HG03039 (cell line): ENCODE results near the gene DGKG.

Experiments
- ATAC-seq: cut with Tn5 transposase; IDR thresholded peaks from one replicate; pipeline ENCODE4 v1.9.1; 2021; ENCODE audit warnings: mild to moderate bottlenecking, moderate library complexity; ENCODE audit not compliant: unreplicated experiment

Gene DGKG

DNA sequence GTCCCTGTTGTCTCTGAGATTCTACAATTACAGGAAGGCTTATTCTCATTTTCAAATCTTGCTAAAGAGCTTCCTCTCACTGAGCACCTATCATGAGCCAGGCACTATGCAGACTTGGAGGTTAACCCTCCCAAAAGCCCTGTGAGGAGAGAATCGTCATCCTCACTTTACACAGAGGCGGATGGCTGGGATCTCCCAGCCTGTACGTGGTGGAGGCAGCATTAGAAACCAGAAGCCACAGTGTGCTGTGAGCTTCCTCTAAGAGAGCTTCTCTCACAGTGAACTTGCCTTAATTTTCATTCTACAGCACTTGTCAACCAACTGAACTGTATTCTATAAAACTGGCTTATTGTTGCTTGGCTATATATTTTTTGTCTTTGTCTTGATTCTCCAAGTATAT lies 6.1 kb upstream of the DGKG start:
- no peak for ATAC-seq

DNA sequence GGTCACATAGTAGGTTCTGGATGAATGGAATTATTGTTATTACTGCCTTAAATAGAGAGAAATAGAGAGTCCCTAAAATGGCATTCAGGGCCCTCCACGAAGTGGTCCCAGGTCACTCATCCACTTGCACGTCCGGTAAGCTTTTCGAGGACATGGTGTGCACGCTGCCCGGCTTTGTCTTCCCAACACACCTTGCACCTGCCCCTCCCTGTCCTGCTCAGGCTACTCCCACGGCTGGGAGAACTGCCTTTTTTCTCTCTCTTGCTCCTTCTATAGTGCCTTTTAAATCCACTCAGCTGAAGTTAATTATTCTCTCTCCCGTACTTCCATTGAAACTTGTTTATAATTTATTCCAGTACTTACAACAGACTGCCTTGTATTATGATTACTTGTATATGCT lies 5.6 kb upstream of the DGKG start:
- ATAC-seq: no peak

DNA sequence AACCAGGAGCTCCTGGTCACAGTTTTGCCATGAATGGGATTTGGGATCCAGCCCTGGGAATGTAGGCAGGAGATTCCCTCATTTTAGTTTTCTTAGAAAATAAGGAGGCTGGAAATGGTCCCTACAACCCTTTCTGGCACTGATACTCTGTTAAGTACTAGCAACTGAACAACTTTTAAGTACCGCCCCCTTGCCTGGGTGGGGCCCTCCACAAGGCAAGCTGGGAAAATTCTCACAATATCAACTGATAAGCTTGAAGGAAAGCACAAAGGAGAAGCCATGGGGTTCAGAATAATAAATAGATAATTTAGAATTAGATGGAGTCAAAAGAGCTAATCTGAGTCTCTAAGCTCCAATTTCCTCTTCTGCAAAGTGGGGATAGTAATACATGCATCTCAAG lies 4.2 kb upstream of the DGKG start:
- no peak for ATAC-seq

DNA sequence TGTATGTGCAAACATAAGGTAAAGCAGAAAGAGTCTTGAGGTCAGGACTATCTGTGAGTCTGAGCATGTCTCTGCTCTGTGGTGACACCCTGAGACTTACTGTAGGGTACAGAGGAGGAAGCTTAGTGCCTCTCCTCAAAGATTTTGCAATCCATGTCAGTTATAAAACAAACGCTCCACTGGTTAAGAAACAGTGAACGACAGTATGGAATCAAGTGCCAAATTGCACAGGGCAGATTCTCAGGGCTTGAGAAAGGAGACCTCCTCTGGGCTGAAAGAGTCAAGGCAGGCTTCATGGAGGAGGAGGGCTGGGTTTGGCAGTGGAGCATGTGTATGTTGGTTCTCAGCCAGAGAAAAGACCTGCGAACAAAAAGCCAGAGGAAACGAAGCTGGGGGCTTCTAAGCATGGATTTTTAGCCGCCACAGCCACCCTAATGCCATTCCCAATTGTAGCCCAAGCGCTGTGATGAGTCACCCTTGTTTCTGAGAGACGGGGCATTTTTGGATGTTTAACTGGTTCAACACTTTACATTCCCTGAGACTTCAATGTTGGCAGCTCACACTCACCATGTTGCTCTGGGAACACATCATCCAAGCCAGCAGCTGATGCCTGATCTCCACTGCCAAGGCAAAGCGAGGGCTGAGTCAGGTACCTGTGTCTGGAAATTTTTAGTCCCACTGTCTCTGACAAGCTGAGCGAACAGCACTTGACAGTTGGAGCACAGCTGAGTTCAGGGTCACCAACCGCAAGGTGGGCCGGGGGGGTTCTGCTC lies 3.4 kb upstream of the DGKG start:
- no peak for ATAC-seq

DNA sequence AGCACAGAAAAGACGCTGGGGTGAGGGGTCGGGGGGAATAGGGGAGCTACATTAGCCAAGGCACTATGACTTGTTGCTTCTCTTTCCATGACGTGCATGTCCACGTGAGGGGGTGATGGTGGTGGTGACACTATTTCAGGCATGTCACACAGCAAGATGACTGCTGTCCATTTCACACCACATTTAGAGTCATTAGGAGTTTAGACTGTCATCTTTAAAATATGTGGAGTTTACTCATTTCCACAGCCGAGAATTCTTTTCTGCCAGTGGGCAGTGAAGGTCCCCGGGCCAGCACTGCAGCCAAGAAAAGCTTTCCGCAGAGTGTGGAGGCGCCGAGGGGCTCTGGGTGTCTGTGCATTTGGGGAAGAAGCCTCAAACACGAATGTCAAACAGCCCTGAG lies 954 bp upstream of the DGKG start:
- no peak for ATAC-seq

DNA sequence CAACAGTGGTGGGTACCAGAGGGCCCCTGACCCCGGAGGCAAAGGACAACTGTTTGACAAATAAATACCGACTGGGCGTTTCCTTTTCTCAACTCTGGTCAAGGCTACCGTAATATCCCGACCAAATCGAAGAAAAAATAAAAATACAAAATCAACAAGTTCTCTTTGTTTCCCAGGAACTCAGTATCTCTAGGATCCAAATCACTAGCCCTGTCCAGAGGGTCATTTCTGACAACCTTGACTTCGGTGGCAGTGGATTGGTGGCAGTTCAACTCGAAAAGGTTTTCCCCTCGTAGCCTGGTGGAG lies 456 bp upstream of the DGKG start:
- no peak for ATAC-seq

DNA sequence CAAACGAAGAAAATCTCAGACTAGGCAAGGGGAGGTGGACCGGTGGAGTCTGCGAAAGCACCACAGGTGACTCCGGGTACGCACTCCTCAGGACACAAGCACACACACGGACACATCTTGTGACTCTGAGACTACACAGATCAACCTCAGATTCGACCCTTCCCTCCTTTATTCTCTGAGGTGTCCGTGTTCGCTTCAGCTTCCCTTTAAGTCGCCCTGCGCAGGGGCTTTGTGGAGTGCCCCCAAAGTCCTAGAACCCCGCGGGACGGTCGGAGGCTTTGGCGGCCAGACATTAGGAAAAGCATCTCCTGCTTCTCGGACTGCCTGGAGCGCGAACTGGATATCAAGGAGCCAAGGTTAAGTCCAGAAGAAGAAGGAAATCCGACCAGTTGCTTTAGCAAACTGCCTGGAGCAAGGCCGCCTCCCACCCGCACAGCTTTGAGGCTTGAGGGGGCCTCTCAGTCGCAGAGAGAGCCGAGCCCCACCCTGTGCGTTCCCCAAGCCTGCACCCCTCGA lies 730 bp downstream of the DGKG start:
- peak; percentile 20 for ATAC-seq

DNA sequence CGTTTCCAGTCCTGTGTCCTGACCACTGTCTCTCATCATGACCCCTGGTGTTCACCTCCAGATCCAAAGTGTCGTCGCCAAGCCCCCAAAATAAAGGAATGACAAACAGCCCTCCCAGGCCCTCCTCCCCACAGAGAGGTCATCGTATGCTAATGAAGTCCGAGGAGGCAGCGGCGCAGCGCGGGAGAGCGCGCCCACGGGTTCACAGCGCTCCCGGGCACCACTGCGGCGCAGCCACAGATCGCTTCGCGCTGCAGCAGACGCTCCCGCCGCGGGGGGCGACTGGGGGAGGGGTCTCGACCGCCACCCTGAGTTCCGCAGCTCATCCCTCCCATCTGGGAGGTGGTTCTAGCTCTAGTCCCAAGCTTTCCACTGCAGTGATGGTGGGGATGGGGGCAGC lies 1.3 kb downstream of the DGKG start:
- ATAC-seq: no peak

DNA sequence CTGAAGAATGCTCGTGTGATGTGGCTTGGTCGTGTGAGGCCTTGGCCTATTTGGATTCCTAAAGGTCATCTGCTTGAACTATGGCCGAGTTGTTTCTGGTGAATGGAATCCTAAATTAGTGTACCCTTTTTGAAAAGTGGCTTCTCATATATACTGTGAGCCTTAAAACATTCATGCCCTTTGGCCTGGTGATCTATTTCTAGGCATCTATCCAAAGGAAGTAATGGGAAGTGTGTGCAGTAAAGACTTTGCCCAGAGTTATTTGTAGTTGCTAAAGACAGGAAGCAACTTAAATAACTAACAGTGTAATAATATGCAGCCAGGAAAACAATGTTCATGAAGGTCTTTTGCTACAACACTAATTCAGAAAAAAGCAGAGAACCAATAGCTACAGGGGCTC lies 3.0 kb downstream of the DGKG start:
- no peak for ATAC-seq

DNA sequence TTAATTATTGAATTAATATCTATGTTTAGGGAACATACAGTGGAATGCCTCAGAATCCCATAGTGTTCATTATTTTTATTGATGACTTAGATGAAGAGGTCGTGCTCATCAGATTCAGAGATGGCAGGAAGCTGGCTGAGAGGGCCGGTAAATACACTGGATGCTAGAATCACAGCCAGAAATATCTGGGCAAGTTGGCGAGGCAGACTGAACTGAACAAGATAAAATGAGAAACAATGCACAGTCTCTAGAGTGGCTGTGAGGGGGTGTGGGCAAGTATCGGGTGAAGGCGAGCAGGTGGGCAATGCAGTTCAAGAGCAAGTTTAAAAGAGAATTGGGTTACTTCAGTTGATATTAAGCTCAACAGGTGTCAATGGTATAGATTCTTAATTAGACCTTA lies 5.9 kb downstream of the DGKG start:
- no peak for ATAC-seq

DNA sequence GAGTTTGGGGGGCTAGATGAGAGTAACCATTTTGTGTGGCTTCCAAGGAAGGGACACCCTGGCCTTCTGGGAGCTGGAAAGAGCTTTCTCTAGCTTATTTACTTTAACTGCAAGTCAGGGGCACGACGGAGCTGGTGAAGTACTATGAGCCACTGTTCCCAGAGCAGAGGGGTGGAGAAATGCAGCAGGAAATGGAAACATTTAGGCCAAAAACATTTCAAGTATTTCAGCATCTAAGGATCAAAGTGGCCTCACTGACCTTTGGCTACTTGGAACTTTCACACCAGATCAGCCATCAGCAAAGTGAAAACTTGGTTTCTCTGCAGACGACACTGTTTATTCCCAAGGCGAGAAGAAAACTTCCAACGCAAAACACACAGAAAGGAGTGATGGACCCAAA lies 7.9 kb downstream of the DGKG start:
- no peak for ATAC-seq

DNA sequence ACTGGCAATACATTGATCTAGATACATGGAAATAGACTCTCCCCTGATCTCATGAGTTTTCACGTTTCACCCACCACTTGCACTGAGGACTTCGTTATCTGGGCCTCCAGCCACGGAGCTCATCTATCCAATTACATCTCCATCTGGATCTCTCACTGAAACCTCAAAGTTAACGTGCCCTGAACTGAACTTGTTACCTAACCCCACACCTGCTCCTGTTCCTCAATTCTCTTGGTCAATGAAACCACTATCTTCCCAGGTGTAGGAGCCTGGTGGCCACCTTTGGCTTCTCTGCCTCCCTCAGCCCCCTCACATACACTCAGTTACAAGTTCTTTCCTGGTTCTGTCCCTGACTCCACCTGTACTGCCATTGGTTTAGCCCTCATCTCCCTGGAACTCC lies 9.7 kb downstream of the DGKG start:
- ATAC-seq: no peak

DNA sequence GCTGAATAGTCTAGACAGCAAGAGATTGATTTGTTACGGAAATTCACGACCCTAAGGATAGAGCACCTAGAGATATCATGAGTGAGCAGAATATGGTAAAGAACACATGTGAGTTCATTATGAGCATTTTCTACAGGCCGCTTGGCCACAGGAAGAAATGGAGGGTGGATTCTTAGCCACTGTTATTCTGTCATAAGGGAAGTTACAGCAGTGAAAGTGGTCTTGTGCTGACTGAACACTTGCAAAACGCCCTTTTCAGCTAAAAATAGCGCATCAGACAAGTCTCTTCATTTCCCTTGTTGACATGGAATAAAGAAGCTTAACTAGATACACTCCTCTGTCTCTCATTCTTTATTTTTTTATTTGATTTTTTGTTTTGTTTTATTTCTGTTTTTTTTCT lies 19.8 kb downstream of the DGKG start:
- no peak for ATAC-seq

DNA sequence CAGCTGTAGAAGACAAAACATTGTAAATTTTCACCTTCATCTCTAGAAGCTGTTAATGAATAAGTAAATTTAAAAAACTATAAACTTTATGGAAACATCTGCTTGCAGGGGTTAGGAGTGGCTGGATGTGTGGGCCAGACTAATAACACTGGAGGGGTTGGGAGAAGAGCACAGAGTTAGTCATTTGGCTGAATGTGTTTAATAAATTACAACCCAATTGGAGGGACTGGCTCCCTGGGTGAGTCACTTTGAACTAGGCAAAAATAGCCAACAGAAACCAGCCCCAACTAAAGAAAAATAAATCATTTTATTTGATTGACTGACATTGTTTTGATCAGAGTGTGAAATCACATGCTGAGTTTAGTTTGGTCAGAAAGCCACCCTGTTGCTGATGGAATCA lies 21.8 kb downstream of the DGKG start:
- no peak for ATAC-seq

DNA sequence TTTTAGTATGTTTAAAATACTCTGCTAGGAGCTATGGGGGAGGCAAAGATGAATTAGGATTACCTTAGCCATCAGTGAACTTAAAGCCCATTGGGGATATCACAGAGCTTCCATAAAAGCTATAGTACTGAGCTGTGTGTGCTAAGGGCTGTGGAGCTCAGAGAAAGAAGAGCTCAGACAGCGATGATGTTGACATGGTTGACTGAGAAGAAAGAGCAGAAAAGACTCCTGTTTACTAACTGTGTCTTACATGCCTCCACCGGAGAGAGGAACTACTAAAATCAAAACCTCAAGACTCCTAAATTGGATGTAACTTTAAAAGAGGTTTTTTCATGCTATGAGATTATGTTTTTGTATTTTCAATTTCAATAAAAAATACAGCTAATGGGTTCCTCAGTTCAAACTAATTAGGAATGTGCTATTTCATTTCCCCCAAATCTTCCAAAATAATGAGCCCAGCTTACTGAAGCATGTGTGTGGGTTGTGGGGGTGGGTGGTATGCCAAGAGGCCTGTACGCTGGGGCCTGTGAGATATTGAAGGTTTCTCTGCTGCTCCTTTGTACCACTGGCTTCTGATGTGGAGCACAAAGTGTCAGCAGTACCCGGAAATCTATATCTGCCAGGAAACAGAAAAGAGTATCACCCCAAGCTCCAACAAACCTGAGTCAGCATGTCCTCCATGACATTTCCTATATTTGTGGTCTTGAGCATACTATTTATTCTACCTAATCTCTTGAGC lies 22.7 kb downstream of the DGKG start:
- ATAC-seq: no peak

DNA sequence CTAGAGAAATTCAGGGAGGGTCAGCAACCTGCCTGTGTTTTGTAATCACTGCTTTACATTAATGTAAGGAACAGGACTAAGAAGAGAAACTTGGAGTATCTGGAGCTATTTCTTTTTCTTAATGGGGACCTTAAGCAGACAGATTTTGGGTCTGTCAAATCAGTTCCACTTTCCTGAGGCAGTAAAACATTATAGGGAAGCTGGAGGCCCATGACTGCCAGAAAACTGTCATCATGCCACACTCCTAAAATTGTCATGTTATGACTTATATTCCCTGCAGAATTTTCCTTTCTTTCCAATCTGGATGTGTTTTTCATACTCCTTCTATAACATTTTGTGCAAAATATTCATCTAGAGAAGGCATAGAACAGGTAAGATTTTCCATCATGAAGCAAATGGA lies 28.8 kb downstream of the DGKG start:
- ATAC-seq: no peak

DNA sequence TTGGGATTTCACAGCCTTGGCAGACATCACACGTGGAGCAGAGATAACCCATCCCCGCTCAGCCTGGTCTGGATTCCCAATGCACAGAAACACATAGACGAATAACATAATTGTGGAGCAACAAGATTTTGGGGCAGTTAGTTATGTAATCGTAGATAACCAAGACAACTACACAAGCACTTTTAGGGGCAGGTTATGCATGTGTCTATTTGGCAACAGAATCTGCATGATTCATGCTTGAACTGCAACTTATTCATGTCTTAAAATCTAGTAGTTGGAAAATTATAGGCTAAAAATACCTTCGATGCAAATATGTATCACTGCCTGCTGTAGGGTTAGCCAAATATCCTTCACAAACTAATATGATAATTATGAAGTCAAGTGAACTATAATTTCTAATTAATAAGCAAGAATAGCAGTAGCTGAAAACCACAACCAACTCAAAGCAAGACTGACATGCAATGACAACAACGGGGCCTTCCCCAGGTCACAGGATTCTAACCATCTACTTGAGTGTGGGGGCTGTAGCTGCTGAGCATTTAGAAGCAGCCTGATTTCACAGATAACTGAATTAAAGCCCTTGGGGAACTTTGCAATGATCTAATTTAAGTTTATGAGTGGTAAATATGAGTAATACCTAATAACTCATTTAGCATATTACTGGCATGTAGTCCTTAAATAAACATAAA lies 31.1 kb downstream of the DGKG start:
- no peak for ATAC-seq

DNA sequence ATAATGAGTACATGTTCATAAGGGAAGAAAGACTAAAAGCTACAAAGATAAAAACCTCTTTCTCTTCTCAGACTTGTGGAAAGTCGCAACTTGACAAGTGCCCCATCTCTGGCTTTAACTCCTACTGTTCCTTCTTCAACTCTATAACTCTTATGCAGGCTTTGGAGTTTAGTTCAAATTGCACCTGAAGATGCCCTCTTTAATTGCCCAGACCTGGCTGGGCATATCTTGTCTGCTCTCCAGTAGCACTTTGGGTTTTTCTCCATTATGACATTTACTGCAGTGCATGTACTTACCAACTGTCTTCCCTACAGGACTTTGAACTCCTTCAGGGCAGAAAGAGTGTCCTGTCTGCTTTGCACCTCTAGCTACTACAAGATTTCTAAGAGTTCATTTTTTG lies 32.4 kb downstream of the DGKG start:
- no peak for ATAC-seq

DNA sequence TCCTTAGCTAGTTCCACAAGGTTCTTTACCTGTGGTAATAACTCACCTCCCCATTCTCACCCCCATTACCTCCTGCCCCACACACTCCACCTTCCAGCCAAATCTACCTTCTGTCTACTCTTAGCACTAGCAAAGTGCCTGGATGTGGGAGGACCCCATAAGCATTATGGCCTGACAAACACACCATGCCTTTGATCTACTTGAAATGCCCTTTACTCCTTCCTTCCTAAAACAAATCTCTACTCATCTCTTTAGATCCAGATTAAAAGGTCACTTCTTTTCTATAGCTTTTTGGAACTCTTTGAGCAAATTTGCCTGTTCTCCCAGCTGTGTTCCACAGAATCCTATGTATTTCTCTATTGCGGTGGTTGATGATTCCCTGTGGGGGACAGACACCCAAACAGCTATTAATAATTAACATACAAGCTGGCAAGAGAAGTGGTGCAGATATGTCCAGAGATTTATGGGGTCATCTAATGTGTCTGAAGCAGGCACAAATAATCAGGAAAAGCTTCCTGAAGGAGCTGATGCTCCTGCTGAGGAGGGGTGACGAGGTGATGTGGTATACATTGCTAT lies 34.0 kb downstream of the DGKG start:
- no peak for ATAC-seq

DNA sequence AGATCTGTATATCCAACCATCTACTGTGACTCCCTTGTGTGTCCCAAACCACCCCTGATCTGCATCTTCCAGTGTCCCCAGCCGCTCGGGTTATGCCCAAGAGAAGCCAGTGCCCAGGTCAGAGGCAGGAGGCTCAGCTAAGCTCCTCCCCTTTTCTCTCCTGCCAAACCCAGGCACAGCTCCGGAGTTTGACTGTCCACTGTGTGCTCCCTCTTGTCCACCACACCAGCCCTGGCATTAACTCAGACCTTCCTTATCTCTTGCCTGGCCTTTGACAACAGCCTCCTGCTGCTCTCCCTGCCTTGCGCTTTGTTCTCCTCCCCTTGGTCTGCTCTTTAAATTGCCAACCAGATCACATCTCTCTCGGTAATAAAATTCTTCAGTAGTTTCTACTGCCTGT lies 39.3 kb downstream of the DGKG start:
- ATAC-seq: no peak

DNA sequence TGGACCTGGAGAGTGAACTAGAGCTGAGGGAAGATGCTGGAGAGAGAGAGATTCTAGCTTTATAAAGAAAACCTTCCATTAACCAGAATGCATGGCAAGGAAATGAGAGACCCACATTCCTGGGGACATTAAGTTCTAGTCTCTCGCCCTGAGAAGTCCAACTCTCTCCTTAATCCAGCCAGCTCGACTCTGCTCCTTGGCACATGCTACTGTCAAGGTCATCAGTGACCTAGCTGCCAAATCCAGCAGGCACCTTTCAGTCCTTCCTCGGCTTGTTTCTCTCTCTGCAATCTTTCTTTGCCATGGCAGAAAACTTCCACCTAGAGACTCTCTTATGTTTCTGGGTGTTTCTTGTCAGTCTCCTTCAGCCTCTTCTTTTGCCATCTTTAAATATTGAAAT lies 40.3 kb downstream of the DGKG start:
- no peak for ATAC-seq
